ENCODE data around the gene MT4. TPM values are rescaled to one million over a fixed set of nuclear protein-coding genes. Genes with fewer than 3 reads are reported as not detected.

MT4 gene
- total RNA-seq, 1 donor from 2014 or later, result not detected

- no peaks in the 10 kb centered on the region for H3K27me3 ChIP-seq (ENCODE audit: control insufficient read depth, insufficient read depth, low read length)
- no peak overlapping the region for H3K4me3 ChIP-seq (ENCODE audit: low read depth, low read length)
- no peaks in the 10 kb centered on the region for H3K36me3 ChIP-seq (ENCODE audit: control insufficient read depth, insufficient read depth, low read length)
- no peak for TF ChIP-seq CTCF (IDR thresholded peaks at IDR 0.05; ENCODE audit: insufficient read depth, low read length, poor library complexity, severe bottlenecking)
- DNase-seq (ENCODE audit: low read depth), result peak; percentile 98
Measured at GRCh38 chr16:56607109-56607618, 42.3 kb downstream of the MT4 start.

- DNase-seq (ENCODE audit: low read depth), result no peak
- TF ChIP-seq CTCF (IDR thresholded peaks at IDR 0.05; ENCODE audit: insufficient read depth, low read length, poor library complexity, severe bottlenecking), result no peak
- Histone ChIP-seq H3K36me3 (ENCODE audit: control insufficient read depth, insufficient read depth, low read length) (no peaks in the 10 kb centered on the region), H3K4me3 (ENCODE audit: low read depth, low read length) (peak overlapping the region; percentile 87), H3K27me3 (ENCODE audit: control insufficient read depth, insufficient read depth, low read length) (no peaks in the 10 kb centered on the region)
Measured at GRCh38 chr16:56607675-56608042, 42.8 kb downstream of the MT4 start.

GRCh38 chr16:56608043-56608875 is 43.4 kb downstream of the MT4 start, which contains the start of gene MT2A:
Gene MT2A, plus strand, starts transcription at chr16:56608584. Its CDS starts 72 bp downstream, at chr16:56608656.
- DNase-seq (ENCODE audit: low read depth), result peak; percentile 87
- no peaks in the 10 kb centered on the region for H3K36me3 ChIP-seq (ENCODE audit: control insufficient read depth, insufficient read depth, low read length)
- H3K27me3 ChIP-seq (ENCODE audit: control insufficient read depth, insufficient read depth, low read length), result no peaks in the 10 kb centered on the region
- peak within 1 kb of the TSS; percentile 87 for H3K4me3 ChIP-seq (ENCODE audit: low read depth, low read length)
- TF ChIP-seq CTCF (IDR thresholded peaks at IDR 0.05; ENCODE audit: insufficient read depth, low read length, poor library complexity, severe bottlenecking), result no peak

- no peak for DNase-seq (ENCODE audit: low read depth)
- Histone ChIP-seq H3K36me3 (ENCODE audit: control insufficient read depth, insufficient read depth, low read length) (no peaks in the 10 kb centered on the region), H3K4me3 (ENCODE audit: low read depth, low read length) (peak overlapping the region; percentile 87), H3K27me3 (ENCODE audit: control insufficient read depth, insufficient read depth, low read length) (no peaks in the 10 kb centered on the region)
- TF ChIP-seq CTCF (IDR thresholded peaks at IDR 0.05; ENCODE audit: insufficient read depth, low read length, poor library complexity, severe bottlenecking), result no peak
Measured at GRCh38 chr16:56608876-56609462, 44.1 kb downstream of the MT4 start.

- Histone ChIP-seq H3K36me3 (ENCODE audit: control insufficient read depth, insufficient read depth, low read length) (no peaks in the 10 kb centered on the region), H3K27me3 (ENCODE audit: control insufficient read depth, insufficient read depth, low read length) (no peaks in the 10 kb centered on the region), H3K4me3 (ENCODE audit: low read depth, low read length) (peak overlapping the region; percentile 87)
- DNase-seq (ENCODE audit: low read depth), result no peak
- TF ChIP-seq CTCF (IDR thresholded peaks at IDR 0.05; ENCODE audit: insufficient read depth, low read length, poor library complexity, severe bottlenecking), result no peak
Measured at GRCh38 chr16:56609463-56609921, 44.6 kb downstream of the MT4 start.

Data from kidney epithelial cell (primary cell).